Neural cell (in vitro differentiated cells): ENCODE measurements around the gene LSM12. TPM values are rescaled to one million over a fixed set of nuclear protein-coding genes. Genes with fewer than 3 reads are reported as not detected.

Source experiments
- H2AFZ ChIP-seq: fragments of 200-600, 300-800 bp; sonication (generic), shearing (Covaris generic); 2 replicates; pipeline ENCODE4 v1.6.0; 2014; ENCODE audit warnings: low read depth, mild to moderate bottlenecking, antibody characterized with exemption, low read length, moderate library complexity
- H3F3A ChIP-seq: fragments of 200-600 bp; shearing (Covaris generic); 2 replicates; pipeline ENCODE4 v1.6.1; 2016; ENCODE audit warnings: mild to moderate bottlenecking, moderate library complexity, mixed read lengths, antibody characterized with exemption, low read length; ENCODE audit not compliant: insufficient read depth, poor library complexity, severe bottlenecking
- H3K27ac ChIP-seq: fragments of 200-600, 300-800 bp; sonication (generic), shearing (Covaris generic); 2 replicates; pipeline ENCODE4 v1.5.1; 2014; ENCODE audit warnings: mild to moderate bottlenecking, low read length, moderate library complexity
- H3K27me3 ChIP-seq: fragments of 300-800, 200-600 bp; sonication (generic), shearing (Covaris generic); 2 replicates; pipeline ENCODE4 v1.6.0; 2014; ENCODE audit warnings: mild to moderate bottlenecking, low read depth, low read length, moderate library complexity; ENCODE audit not compliant: insufficient read depth
- H3K36me3 ChIP-seq: fragments of 300-800, 200-600 bp; sonication (generic), shearing (Covaris generic); 2 replicates; pipeline ENCODE4 v1.5.1; 2014; ENCODE audit warnings: mild to moderate bottlenecking, antibody characterized with exemption, low read length, moderate library complexity; ENCODE audit not compliant: insufficient read depth
- H3K4me2 ChIP-seq: fragments of 300-800, 200-600 bp; sonication (generic), shearing (Covaris generic); 2 replicates; pipeline ENCODE4 v1.6.0; 2014; ENCODE audit warnings: mild to moderate bottlenecking, low read length
- H3K4me3 ChIP-seq: fragments of 300-800, 200-600 bp; sonication (generic), shearing (Covaris generic); 2 replicates; pipeline ENCODE4 v1.5.1; 2014; ENCODE audit warnings: mild to moderate bottlenecking, low read length, moderate library complexity
- H3K79me2 ChIP-seq: fragments of 200-600 bp; shearing (Covaris generic); replicated peaks from 2 replicates; pipeline ENCODE4 v1.6.0; 2014; ENCODE audit warnings: mild to moderate bottlenecking, low read length, moderate library complexity; ENCODE audit not compliant: insufficient read depth
- H3K9ac ChIP-seq: fragments of 300-800, 200-600 bp; sonication (generic), shearing (Covaris generic); 2 replicates; pipeline ENCODE4 v1.6.1; 2016; ENCODE audit warnings: mild to moderate bottlenecking, low read length, mixed read lengths
- H3K9me2 ChIP-seq: fragments of 200-600 bp; shearing (Covaris generic); 2 replicates; pipeline ENCODE4 v1.6.1; 2016; ENCODE audit warnings: mild to moderate bottlenecking, low read length, mixed read lengths; ENCODE audit not compliant: insufficient read depth
- H3K9me3 ChIP-seq: fragments of 200-600, 300-800 bp; sonication (generic), shearing (Covaris generic); 2 replicates; pipeline ENCODE4 v1.6.1; 2016; ENCODE audit warnings: mild to moderate bottlenecking, mixed run types, low read length, moderate library complexity, mixed read lengths
- H4K20me1 ChIP-seq: fragments of 200-600 bp; shearing (Covaris generic); 2 replicates; pipeline ENCODE4 v1.6.1; 2016; ENCODE audit warnings: mild to moderate bottlenecking, mixed run types; ENCODE audit not compliant: insufficient read depth
- CTCF ChIP-seq: fragments of 450-650 bp; IDR thresholded peaks from 2 replicates; pipeline ENCODE4 v1.5.1; 2014; ENCODE audit warnings: antibody characterized with exemption, mild to moderate bottlenecking, moderate library complexity; ENCODE audit not compliant: poor library complexity, severe bottlenecking
- EP300 ChIP-seq: fragments of 450-650 bp; conservative IDR thresholded peaks from 2 replicates; pipeline ENCODE4 v1.6.1; 2014; ENCODE audit warnings: antibody characterized with exemption, mild to moderate bottlenecking, moderate library complexity; ENCODE audit not compliant: poor library complexity, severe bottlenecking
- EZH2 ChIP-seq: fragments of 200-600, 300-800 bp; shearing (Covaris generic), sonication (generic); IDR thresholded peaks from 2 replicates; pipeline ENCODE4 v1.6.1; 2014; ENCODE audit warnings: antibody characterized with exemption, low read length, borderline replicate concordance, mild to moderate bottlenecking; ENCODE audit not compliant: insufficient read depth, poor library complexity, severe bottlenecking
- MXI1 ChIP-seq: fragments of 450-650 bp; conservative IDR thresholded peaks from 2 replicates; pipeline ENCODE4 v1.6.1; 2014; ENCODE audit warnings: antibody characterized with exemption, mild to moderate bottlenecking; ENCODE audit not compliant: poor library complexity, severe bottlenecking
- POLR2AphosphoS5 ChIP-seq: IDR thresholded peaks from 2 replicates; pipeline ENCODE4 v1.6.1; 2012
- RAD21 ChIP-seq: fragments of 450-650 bp; conservative IDR thresholded peaks from 2 replicates; pipeline ENCODE4 v1.6.1; 2014; ENCODE audit warnings: antibody characterized with exemption, mild to moderate bottlenecking, moderate library complexity
- REST ChIP-seq: IDR thresholded peaks from 2 replicates; pipeline ENCODE4 v1.6.1; 2012; ENCODE audit warnings: borderline replicate concordance
- SMC3 ChIP-seq: fragments of 450-650 bp; conservative IDR thresholded peaks from 2 replicates; pipeline ENCODE4 v1.6.1; 2014; ENCODE audit warnings: antibody characterized with exemption, mild to moderate bottlenecking, moderate library complexity; ENCODE audit not compliant: poor library complexity
- TAF1 ChIP-seq: IDR thresholded peaks from 2 replicates; pipeline ENCODE4 v1.6.1; 2012; ENCODE audit warnings: low read depth
- polyA plus RNA-seq: library from polyadenylated mRNA; depleted of rRNA; stranded (reverse); fragments of >200 nt; gene quantifications from 2 replicates; pipeline ENCODE4 v1.2.3, GENCODE V29; 2014

Gene LSM12
- polyA plus RNA-seq, 1 donor from 2014 or later: 12.0 TPM

DNA sequence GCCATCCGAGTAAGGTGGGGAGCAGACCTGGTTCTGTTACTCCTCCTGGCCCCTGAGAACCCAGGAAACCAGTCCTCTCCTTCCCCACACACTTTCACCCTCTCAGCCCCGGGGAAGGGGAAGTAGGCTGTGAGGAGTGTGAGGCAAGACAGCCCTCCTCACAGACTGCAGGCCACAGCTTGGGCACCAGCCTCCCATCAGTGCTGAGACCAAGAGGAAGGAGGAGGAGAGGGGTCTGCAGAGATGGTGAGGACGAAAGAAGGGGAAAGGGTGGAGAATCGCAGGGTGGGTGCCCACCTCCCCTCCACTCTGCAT lies 11.1 kb upstream of the LSM12 start:
- no peaks in the 10 kb centered on the region for H3F3A ChIP-seq
- no peak overlapping the region for H2AFZ ChIP-seq
- H3K36me3 ChIP-seq: no peaks in the 10 kb centered on the region
- H4K20me1 ChIP-seq: no peaks in the 10 kb centered on the region
- no peaks in the 10 kb centered on the region for H3K9me2 ChIP-seq
- H3K79me2 ChIP-seq: peaks cover 7% of the 10 kb centered on the region
- no peak overlapping the region for H3K9ac ChIP-seq
- no peaks in the 10 kb centered on the region for H3K27me3 ChIP-seq
- H3K9me3 ChIP-seq: no peaks in the 10 kb centered on the region
- no peak for TF ChIP-seq MXI1
- H3K4me2 ChIP-seq: no peak overlapping the region
- H3K4me3 ChIP-seq: no peak overlapping the region
- no peak overlapping the region for H3K27ac ChIP-seq

DNA sequence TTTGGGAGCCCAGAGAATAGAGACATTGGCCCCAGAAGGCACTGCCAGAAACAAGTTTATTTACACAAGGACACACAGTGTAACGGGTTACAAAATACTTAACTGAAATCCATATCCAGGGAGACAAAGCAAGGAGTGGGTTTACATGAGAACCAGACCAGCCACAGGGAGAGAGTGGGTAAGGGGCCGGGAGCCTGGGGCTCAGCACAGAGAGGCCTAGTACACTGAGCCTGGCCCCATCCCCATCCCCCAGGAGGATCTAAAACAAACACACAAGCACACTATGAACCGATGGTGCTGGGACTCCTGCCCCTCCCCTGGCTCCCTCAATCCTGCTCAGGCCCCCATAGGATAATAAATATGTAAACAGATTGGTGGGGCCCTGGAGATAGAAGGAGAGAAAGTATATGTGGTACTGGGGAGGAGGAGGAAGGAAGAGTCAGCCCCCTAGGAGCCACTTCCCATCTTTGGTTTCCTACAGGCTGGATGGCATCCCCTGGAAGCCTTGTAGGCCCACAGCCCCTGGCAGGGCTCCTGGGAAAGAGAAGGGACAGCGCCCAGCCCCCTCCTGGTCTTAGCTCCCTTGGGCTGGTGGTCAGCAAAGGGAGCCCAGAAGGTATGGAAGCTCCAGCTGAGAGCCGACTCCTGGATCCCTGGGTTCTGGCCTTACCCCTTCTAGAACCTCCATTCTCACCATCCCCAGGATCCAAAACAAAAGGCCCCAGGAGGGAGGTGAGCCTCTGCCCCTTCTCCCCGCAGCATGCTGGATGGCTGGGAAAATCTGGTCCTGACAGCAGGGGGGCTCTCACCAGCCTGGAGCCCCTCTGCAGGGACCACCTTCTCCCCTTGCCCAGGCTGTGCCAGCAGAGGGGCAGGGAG lies 10.5 kb upstream of the LSM12 start:
- no peaks in the 10 kb centered on the region for H3K27me3 ChIP-seq
- H3K4me3 ChIP-seq: no peak overlapping the region
- H3K36me3 ChIP-seq: no peaks in the 10 kb centered on the region
- no peak overlapping the region for H2AFZ ChIP-seq
- no peak overlapping the region for H3K4me2 ChIP-seq
- H3K9me3 ChIP-seq: no peaks in the 10 kb centered on the region
- H3K79me2 ChIP-seq: peaks cover 11% of the 10 kb centered on the region
- H3K9ac ChIP-seq: no peak overlapping the region
- H4K20me1 ChIP-seq: no peaks in the 10 kb centered on the region
- no peaks in the 10 kb centered on the region for H3K9me2 ChIP-seq
- H3F3A ChIP-seq: no peaks in the 10 kb centered on the region
- TF ChIP-seq REST (no peak), EZH2 (no peak), CTCF (no peak), RAD21 (no peak), MXI1 (no peak), POLR2AphosphoS5 (no peak), SMC3 (no peak), EP300 (no peak), TAF1 (no peak)
- no peak overlapping the region for H3K27ac ChIP-seq
